Left ventricle myocardium inferior (tissue), 1 donor: ENCODE measurements around the gene ESR2. TPM values are rescaled to one million over a fixed set of nuclear protein-coding genes. Genes with fewer than 3 reads are reported as not detected.
"Not testable (repeated sequence)": the region's sequence is repeated elsewhere in the genome, so short reads cannot be mapped to it uniquely, and the experiment has no call there.

Experiments
- DNase-seq: peaks from one replicate; pipeline ENCODE4 v3.0.0-alpha.2; 2020
- H3K27ac ChIP-seq: fragments of 200-600 bp; replicated peaks from 2 replicates; pipeline ENCODE4 v1.8.0; 2021
- H3K27me3 ChIP-seq: fragments of 200-600 bp; 2 replicates; pipeline ENCODE4 v1.8.0; 2021; ENCODE audit warnings: low read depth
- H3K36me3 ChIP-seq: fragments of 200-600 bp; 2 replicates; pipeline ENCODE4 v1.8.0; 2021
- H3K4me1 ChIP-seq: fragments of 200-600 bp; 2 replicates; pipeline ENCODE4 v1.8.0; 2021
- H3K4me3 ChIP-seq: fragments of 200-600 bp; 2 replicates; pipeline ENCODE4 v1.8.0; 2021; ENCODE audit warnings: mild to moderate bottlenecking, moderate library complexity
- H3K9me3 ChIP-seq: fragments of 200-600 bp; replicated peaks from 2 replicates; pipeline ENCODE4 v1.8.0; 2021
- CTCF ChIP-seq: fragments of 200-600 bp; IDR thresholded peaks from 2 replicates; pipeline ENCODE4 v1.8.0; 2021; ENCODE audit warnings: antibody characterized with exemption, mild to moderate bottlenecking, borderline replicate concordance
- intact Hi-C: fragments of 100-400 bp; cut with micrococcal nuclease; formaldehyde crosslinking; loops from one replicate; pipeline ENCODE4 v1.11.0; 2022
- total RNA-seq: library from RNA; stranded (reverse); fragmentation: NEBNext Ultra II Directional; extraction: Animal tissue kit (Norgen Biotek cat#: 25700); gene quantifications from one replicate; pipeline ENCODE4 v1.2.1, GENCODE V29; 2021
- donor health status: DM: no; HTN: yes; CAD: no; lungs with severe emphysema.

ESR2 gene
- total RNA-seq, 1 donor from 2014 or later: 1.0 TPM

DNA sequence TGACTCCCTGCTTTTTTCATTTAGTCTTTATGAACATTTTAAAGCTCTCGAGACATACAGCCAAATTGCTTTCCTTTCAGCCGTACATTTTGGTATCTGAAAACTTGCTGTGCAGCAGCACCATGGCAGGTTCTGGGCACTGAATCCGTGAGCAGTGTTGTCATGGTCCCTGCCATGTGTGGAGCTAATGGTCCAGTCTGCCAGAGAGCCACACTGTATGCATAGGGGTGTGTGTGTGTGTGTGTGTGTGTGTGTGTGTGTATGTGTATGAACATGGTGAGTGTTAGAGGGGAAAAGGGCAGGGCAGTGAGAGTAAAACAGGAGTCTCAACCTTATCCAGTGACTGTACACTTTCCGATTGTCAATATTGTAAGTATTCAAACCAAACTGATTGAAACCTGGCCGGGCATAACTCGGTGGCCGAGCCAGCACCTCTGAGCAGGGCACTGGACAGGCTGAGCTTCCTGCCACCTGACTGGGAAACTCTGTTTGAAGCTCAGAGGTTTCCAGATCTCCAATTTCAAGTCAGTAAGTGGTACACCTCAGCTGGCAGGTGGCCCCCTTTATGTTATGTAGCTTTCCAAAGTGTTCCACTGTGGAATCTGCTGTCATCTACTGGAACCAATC, 110.0 kb downstream of the ESR2 start:
- H3K36me3 ChIP-seq: peaks cover 37% of the 10 kb centered on the region

DNA sequence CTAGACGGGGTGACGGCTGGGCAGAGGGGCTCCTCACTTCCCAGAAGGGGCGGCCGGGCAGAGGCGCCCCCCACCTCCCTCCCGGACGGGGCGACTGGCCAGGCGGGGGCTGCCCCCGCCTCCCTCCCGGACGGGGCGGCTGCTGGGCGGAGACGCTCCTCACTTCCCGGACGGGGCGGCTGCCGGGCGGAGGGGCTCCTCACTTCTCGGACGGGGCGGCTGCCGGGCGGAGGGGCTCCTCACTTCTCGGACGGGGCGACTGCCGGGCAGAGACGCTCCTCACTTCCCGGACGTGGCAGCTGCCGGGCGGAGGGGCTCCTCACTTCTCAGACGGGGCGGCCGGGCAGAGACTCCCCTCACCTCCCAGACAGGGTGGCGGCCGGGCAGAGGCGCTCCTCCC, 111.3 kb downstream of the ESR2 start:
- H3K36me3 ChIP-seq: peaks cover 38% of the 10 kb centered on the region

More for the DNA sequence above, 110.0 kb downstream of the ESR2 start:
- Histone ChIP-seq H3K9me3 (no peaks in the 10 kb centered on the region), H3K4me3 (no peak overlapping the region), H3K27ac (no peak overlapping the region), H3K4me1 (no peaks in the 10 kb centered on the region), H3K27me3 (no peaks in the 10 kb centered on the region)
- DNase-seq: no peak
- TF ChIP-seq CTCF: no peak
- intact Hi-C loops: no loop called here

DNA sequence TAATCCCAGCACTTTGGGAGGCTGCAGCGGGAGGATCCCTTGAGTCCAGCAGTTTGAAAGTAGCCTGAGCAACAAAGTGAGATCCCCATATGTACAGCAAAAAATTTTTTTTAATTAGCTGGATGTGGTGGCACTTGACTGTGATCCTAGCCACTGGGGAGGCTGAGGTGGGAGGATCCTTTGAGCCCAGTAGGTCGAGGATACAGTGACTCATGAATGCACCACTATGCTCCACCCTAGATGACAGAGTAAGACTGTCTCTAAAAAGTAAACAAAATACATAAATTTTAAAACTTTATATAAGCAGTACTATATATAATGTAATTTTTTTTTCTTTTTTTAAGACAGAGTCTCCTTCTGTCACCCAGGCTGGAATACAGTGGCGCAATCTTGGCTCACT, 115.4 kb downstream of the ESR2 start:
- TF ChIP-seq CTCF: no peak

More for the DNA sequence above, 111.3 kb downstream of the ESR2 start:
- H3K4me1 ChIP-seq, DNase-seq, H3K9me3 ChIP-seq, H3K4me3 ChIP-seq, H3K27me3 ChIP-seq, H3K27ac ChIP-seq, intact Hi-C loops: not testable (repeated sequence)

GRCh38 chr14:64176330-64176729, 117.8 kb downstream of the ESR2 start:
- Histone ChIP-seq H3K9me3 (no peaks in the 10 kb centered on the region), H3K4me3 (no peak overlapping the region), H3K4me1 (no peaks in the 10 kb centered on the region), H3K27me3 (no peaks in the 10 kb centered on the region), H3K27ac (no peak overlapping the region), H3K36me3 (peaks cover 75% of the 10 kb centered on the region)
- intact Hi-C loops: no loop called here
- TF ChIP-seq CTCF: no peak
- no peak for DNase-seq

More for the DNA sequence above, 115.4 kb downstream of the ESR2 start:
- no peaks in the 10 kb centered on the region for H3K27me3 ChIP-seq
- no peak overlapping the region for H3K4me3 ChIP-seq
- H3K4me1 ChIP-seq: no peaks in the 10 kb centered on the region
- H3K9me3 ChIP-seq: no peaks in the 10 kb centered on the region
- H3K36me3 ChIP-seq: peaks cover 52% of the 10 kb centered on the region
- no peak overlapping the region for H3K27ac ChIP-seq
- no peak for DNase-seq
- intact Hi-C loops: no loop called here

GRCh38 chr14:64174922-64175782, 119.0 kb downstream of the ESR2 start:
- Histone ChIP-seq H3K9me3 (no peaks in the 10 kb centered on the region), H3K4me3 (no peak overlapping the region), H3K27me3 (no peaks in the 10 kb centered on the region), H3K27ac (no peak overlapping the region), H3K4me1 (no peaks in the 10 kb centered on the region), H3K36me3 (peaks cover 87% of the 10 kb centered on the region)
- no peak for DNase-seq
- intact Hi-C loops: no loop called here
- TF ChIP-seq CTCF: no peak

DNA sequence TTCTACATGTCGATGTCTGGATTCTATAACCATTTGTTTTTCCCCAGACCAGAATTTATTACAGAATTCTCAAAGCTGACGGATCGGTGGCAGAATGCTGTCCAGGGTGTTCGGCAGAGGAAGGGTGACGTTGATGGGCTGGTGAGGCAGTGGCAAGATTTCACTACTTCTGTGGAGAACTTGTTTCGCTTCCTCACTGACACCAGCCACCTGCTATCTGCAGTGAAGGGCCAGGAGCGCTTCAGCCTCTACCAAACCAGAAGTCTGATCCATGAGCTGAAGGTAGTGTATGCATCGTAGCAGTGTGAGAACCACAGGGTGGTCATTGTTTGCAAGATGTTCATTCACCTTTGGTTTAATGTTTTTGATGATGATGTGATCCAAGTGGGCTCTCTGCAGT, 124.0 kb downstream of the ESR2 start:
- Histone ChIP-seq H3K4me3 (no peak overlapping the region), H3K9me3 (no peaks in the 10 kb centered on the region), H3K4me1 (no peaks in the 10 kb centered on the region), H3K36me3 (peaks cover 91% of the 10 kb centered on the region), H3K27ac (no peak overlapping the region), H3K27me3 (no peaks in the 10 kb centered on the region)
- intact Hi-C loops: no loop called here
- TF ChIP-seq CTCF: no peak
- DNase-seq: no peak
